Bronchial epithelial cell (primary cell): Measurements from ENCODE around the gene ARAP2. TPM values are rescaled to one million over a fixed set of nuclear protein-coding genes. Genes with fewer than 3 reads are reported as not detected.

Experiments
- DNase-seq: peaks from one replicate; pipeline ENCODE4 v3.0.0-alpha.2; 2010; ENCODE audit warnings: low read depth
- FAIRE-seq: peaks from 2 replicates; lab custom pipeline; 2011; peaks lifted over from hg19 to GRCh38; lab: Jason Lieb, UNC
- H3K27me3 ChIP-seq: 2 replicates; pipeline ENCODE4 v1.5.1; 2011; ENCODE audit warnings: low read length; ENCODE audit not compliant: control insufficient read depth, insufficient read depth
- H3K36me3 ChIP-seq: 2 replicates; pipeline ENCODE4 v1.5.1; 2011; ENCODE audit warnings: low read length; ENCODE audit not compliant: control insufficient read depth, insufficient read depth
- H3K4me3 ChIP-seq: 2 replicates; pipeline ENCODE4 v1.5.1; 2011; ENCODE audit warnings: mild to moderate bottlenecking, low read depth, low read length, control low read depth
- CTCF ChIP-seq: IDR thresholded peaks from 2 replicates; pipeline ENCODE4 v1.5.1; 2011; ENCODE audit warnings: mild to moderate bottlenecking, moderate library complexity, low read length, control low read depth, inconsistent platforms; ENCODE audit not compliant: insufficient read depth, severe bottlenecking
- total RNA-seq: library from RNA; depleted of rRNA; stranded (reverse); fragments of >200 nt; gene quantifications from 2 replicates; pipeline ENCODE4 v1.2.1, GENCODE V29; 2014

ARAP2 gene
- total RNA-seq, 1 donor from 2014 or later: 46.3 TPM

GRCh38 chr4:36233567-36234266, 10.6 kb downstream of the ARAP2 start:
- TF ChIP-seq CTCF: no peak
- DNase-seq (no peak), FAIRE-seq (no peak)
- no peak overlapping the region for H3K4me3 ChIP-seq
- H3K36me3 ChIP-seq: peaks cover 3% of the 10 kb centered on the region
- no peaks in the 10 kb centered on the region for H3K27me3 ChIP-seq

DNA sequence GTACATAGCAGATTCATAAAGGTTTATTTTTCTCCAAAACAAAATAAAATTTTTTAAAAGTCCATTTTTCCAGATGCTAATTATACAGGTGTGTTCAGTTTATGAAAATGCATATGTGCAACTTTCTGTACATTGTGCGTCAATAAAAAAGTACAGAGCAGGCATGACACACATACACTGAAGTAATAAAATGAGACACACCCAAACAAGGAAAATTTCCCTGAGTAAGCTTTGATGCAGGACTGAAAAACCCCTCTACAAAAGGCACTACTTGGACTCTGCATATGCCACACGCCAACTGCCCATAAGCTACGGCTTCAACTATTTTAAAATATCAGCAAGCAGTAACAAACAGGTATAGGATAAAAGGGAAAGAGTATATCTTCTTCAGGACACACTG, 13.8 kb downstream of the ARAP2 start:
- FAIRE-seq: no peak

DNA sequence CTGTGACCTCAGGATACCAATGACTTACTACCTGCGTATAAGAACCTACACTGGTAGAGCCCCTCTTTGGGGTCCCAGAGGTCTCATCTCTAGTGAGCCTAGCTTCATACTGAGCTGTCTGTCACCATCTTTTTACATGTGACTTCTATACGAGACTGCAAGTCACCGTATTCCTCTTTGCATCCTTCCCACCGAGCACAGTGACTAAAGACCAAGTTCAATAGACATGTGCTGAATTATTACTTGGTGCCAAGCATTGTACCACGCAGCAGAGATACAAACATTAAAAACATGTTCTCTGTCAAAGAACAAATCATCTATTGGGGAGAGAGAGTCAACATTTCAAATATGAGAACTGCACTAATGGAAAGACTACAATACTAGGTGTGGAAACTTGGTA, 16.4 kb downstream of the ARAP2 start:
- DNase-seq (no peak), FAIRE-seq (no peak)
- no peak overlapping the region for H3K4me3 ChIP-seq
- no peaks in the 10 kb centered on the region for H3K27me3 ChIP-seq
- no peak for TF ChIP-seq CTCF
- no peaks in the 10 kb centered on the region for H3K36me3 ChIP-seq

More for the DNA sequence above, 13.8 kb downstream of the ARAP2 start:
- Histone ChIP-seq H3K27me3 (no peaks in the 10 kb centered on the region), H3K36me3 (no peaks in the 10 kb centered on the region), H3K4me3 (no peak overlapping the region)
- TF ChIP-seq CTCF: no peak
- DNase-seq: peak; percentile 30

- no peak overlapping the region for H3K4me3 ChIP-seq
- H3K27me3 ChIP-seq: no peaks in the 10 kb centered on the region
- FAIRE-seq (no peak), DNase-seq (no peak)
- H3K36me3 ChIP-seq: no peaks in the 10 kb centered on the region
- no peak for TF ChIP-seq CTCF
These were observed 17.7 kb downstream of the ARAP2 start for GRCh38 chr4:36226430-36227227.

DNA sequence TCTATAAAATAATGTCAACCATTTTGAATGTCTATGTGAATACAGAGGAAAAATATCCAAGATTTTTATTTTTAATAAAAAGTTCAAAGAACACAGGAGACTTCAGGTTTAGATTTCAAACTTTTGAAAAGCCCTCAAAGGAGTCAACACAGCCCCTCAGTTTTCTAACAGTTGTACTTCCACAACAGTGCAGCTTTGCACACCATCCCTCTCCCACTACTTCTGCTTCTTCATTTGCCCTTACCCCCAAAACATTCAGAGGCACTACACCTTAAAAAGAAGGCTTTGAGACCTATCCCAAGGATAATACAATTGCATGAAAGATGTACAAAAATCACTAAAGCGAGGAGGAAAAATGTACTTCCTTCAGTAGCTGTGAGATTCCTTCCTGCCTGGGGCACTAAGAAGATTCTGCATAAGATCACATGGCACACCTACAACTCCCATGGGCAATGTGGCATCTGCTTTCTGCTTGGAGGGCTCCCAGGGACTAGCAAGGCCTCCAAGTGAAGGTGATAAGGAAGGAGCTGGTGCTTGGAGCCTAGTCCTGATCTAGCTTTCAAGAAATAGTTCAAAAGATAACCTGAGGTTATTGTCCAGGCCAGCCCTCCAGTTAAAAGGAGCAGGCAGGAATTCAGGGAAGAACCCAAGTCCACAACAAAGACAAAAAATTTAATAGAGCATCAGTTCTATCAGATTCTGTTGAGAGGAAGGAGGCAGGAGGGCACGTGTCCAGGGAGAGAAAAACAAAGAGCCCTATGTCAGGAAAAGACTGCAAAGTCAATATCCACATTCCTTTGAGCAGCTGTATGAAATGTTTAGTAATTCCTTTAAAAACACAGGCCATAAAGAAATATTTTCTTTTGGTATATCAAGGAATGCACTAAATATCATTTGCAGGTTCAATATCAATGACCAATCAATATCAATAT, 19.1 kb downstream of the ARAP2 start:
- H3K36me3 ChIP-seq: no peaks in the 10 kb centered on the region
- no peak for TF ChIP-seq CTCF
- H3K4me3 ChIP-seq: no peak overlapping the region
- FAIRE-seq: no peak
- no peaks in the 10 kb centered on the region for H3K27me3 ChIP-seq
- DNase-seq: no peak
